Measurements from ENCODE around the gene RAB10. TPM values are rescaled to one million over a fixed set of nuclear protein-coding genes. Genes with fewer than 3 reads are reported as not detected.

RAB10 gene
- total RNA-seq, 1 donor from 2014 or later = 192 TPM

DNA sequence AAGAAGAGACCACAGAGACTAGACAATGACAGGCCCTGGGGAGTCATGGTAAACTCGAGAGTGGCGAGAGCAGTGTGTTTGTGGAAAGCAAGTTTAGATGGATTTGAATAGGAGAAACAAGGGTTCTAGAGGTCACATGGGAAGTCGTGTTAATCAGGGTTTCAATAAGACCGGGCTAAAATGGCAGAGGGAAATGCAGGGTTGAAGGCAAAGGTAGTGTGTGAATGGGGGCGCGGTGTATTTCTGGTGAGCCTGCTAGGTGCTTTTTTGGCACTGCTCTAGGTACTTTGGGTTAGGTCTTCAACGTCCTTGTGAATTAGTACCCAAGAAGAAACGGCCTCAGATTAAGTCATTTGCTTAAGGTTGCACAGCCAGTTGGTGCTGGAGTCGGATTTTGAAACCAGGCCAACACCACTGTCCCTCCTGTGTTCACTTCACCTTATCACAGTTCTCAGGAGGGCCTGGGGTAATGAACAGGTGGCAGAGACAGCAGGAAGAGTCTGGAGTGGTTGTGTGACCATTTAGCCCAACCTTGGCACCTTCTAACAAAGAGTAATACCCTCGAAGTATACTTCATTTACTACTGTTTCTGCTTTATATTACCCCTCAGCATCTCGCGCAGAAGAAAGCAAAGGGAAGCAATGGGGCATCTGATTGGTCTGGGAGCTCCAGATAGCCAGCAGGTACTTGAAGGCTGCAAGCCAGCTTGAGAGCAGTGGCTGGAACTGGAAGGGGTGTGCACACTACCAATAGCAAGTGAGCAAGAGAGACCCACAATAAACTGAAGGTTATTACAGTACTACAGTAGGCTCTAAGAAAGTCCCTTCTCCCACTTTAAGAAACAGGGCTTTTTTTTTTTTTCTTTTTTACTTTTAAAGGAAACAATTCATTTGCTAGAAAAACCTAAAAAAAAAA is 105.6 kb downstream of the RAB10 start:
- Mint-ChIP-seq H3K9me3 (ENCODE audit: unreplicated experiment) (peaks cover 1% of the 10 kb centered on the region), H3K27ac (ENCODE audit: unreplicated experiment) (no peak overlapping the region), H3K4me1 (ENCODE audit: low read depth, unreplicated experiment) (no peaks in the 10 kb centered on the region), H3K4me3 (ENCODE audit: unreplicated experiment) (peak overlapping the region; percentile 54), H3K36me3 (ENCODE audit: low read depth, unreplicated experiment) (peaks cover 6% of the 10 kb centered on the region), H3K27me3 (ENCODE audit: low read depth, unreplicated experiment) (no peaks in the 10 kb centered on the region)
- Histone ChIP-seq H3K79me2 (ENCODE audit: insufficient read depth, low read length) (no peaks in the 10 kb centered on the region), H3K4me3 (ENCODE audit: insufficient read depth, low read depth, low read length) (no peak overlapping the region), H4K20me1 (ENCODE audit: insufficient read depth, low read length) (peaks cover 24% of the 10 kb centered on the region), H3K9me3 (ENCODE audit: insufficient read depth, low read depth, low read length) (no peaks in the 10 kb centered on the region), H3K4me1 (ENCODE audit: insufficient read depth, low read length) (no peaks in the 10 kb centered on the region), H3K9ac (ENCODE audit: low read length) (no peak overlapping the region), H3K27me3 (ENCODE audit: insufficient read depth, low read length) (no peaks in the 10 kb centered on the region), H3K27ac (ENCODE audit: low read depth, low read length) (no peak overlapping the region), H3K4me2 (ENCODE audit: low read length) (no peak overlapping the region), H2AFZ (ENCODE audit: low read depth, low read length) (no peak overlapping the region), H3K36me3 (ENCODE audit: insufficient read depth, low read length) (peaks cover 9% of the 10 kb centered on the region)
- DNase-seq (ENCODE audit: low read depth) = no peak
- TF ChIP-seq, protein P1, sequence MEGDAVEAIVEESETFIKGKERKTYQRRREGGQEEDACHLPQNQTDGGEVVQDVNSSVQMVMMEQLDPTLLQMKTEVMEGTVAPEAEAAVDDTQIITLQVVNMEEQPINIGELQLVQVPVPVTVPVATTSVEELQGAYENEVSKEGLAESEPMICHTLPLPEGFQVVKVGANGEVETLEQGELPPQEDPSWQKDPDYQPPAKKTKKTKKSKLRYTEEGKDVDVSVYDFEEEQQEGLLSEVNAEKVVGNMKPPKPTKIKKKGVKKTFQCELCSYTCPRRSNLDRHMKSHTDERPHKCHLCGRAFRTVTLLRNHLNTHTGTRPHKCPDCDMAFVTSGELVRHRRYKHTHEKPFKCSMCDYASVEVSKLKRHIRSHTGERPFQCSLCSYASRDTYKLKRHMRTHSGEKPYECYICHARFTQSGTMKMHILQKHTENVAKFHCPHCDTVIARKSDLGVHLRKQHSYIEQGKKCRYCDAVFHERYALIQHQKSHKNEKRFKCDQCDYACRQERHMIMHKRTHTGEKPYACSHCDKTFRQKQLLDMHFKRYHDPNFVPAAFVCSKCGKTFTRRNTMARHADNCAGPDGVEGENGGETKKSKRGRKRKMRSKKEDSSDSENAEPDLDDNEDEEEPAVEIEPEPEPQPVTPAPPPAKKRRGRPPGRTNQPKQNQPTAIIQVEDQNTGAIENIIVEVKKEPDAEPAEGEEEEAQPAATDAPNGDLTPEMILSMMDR (IDR thresholded peaks at IDR 0.05; ENCODE audit: insufficient read depth, low read depth, low read length) = no peak
- no peak for TF ChIP-seq EZH2 (IDR thresholded peaks at IDR 0.05; ENCODE audit: insufficient read depth, low read length)
- no peak for FAIRE-seq

DNA sequence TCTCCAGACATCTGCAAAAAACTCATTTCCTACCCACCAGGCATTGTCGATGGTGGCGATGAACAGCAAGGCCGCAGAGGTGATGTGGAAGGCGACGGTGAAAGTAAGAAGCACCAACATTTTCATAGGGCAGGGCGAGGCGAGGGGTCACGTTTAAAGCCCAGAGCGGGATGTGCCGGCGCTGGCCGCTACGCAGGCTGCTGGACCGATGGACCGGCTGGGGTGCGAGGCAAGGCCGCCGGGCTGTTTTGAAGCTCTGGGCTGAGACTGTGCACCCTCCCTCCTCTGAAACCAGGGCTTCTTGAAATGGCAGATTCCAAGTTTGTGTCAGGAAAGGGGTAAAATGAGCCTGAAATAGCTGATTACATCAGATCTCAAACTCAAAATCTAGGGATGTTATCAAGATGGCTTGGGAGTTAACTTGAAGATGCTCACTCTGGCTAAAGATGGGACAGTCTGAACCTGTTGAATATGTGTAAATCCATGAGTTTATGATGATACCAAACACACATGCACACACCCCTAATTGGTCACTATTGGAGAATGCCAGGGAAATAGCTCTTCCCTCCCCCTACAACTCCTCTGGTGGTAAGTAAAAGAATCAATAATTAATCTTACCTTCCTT is 107.4 kb downstream of the RAB10 start:
- Mint-ChIP-seq H3K27ac (ENCODE audit: unreplicated experiment) (no peak overlapping the region), H3K36me3 (ENCODE audit: low read depth, unreplicated experiment) (peaks cover 4% of the 10 kb centered on the region), H3K27me3 (ENCODE audit: low read depth, unreplicated experiment) (no peaks in the 10 kb centered on the region), H3K9me3 (ENCODE audit: unreplicated experiment) (peaks cover 1% of the 10 kb centered on the region), H3K4me1 (ENCODE audit: low read depth, unreplicated experiment) (no peaks in the 10 kb centered on the region), H3K4me3 (ENCODE audit: unreplicated experiment) (no peak overlapping the region)
- Histone ChIP-seq H3K27me3 (ENCODE audit: insufficient read depth, low read length) (no peaks in the 10 kb centered on the region), H3K4me3 (ENCODE audit: insufficient read depth, low read depth, low read length) (no peak overlapping the region), H3K36me3 (ENCODE audit: insufficient read depth, low read length) (peaks cover 6% of the 10 kb centered on the region), H4K20me1 (ENCODE audit: insufficient read depth, low read length) (peaks cover 12% of the 10 kb centered on the region), H3K79me2 (ENCODE audit: insufficient read depth, low read length) (no peaks in the 10 kb centered on the region), H3K4me2 (ENCODE audit: low read length) (no peak overlapping the region), H3K27ac (ENCODE audit: low read depth, low read length) (no peak overlapping the region), H2AFZ (ENCODE audit: low read depth, low read length) (no peak overlapping the region), H3K4me1 (ENCODE audit: insufficient read depth, low read length) (no peaks in the 10 kb centered on the region), H3K9me3 (ENCODE audit: insufficient read depth, low read depth, low read length) (no peaks in the 10 kb centered on the region), H3K9ac (ENCODE audit: low read length) (no peak overlapping the region)
- DNase-seq (ENCODE audit: low read depth) (no peak), FAIRE-seq (no peak)
- TF ChIP-seq EZH2 (IDR thresholded peaks at IDR 0.05; ENCODE audit: insufficient read depth, low read length) = no peak
- TF ChIP-seq, protein P1 (IDR thresholded peaks at IDR 0.05; ENCODE audit: insufficient read depth, low read depth, low read length) = no peak

Measured in astrocyte (in vitro differentiated cells and primary cell).